CD4-positive, alpha-beta T cell treated with Interleukin-12 subunit alpha and Interleukin-12 subunit beta, for 1 hour (primary cell): ENCODE results near the gene SLC24A1.

Experiments used
- DNase-seq: peaks from one replicate; pipeline ENCODE4 v3.0.0-alpha.2; 2020

SLC24A1 gene

GRCh38 chr15:65653801-65654521 is 32.2 kb downstream of the SLC24A1 start:
- no peak for DNase-seq

GRCh38 chr15:65655026-65655425 is 33.3 kb downstream of the SLC24A1 start:
- no peak for DNase-seq

- no peak for DNase-seq
Observed at GRCh38 chr15:65655457-65655856, 33.7 kb downstream of the SLC24A1 start.

- no peak for DNase-seq
Observed at GRCh38 chr15:65659502-65660052, 37.8 kb downstream of the SLC24A1 start.

GRCh38 chr15:65660927-65661326 is 39.2 kb downstream of the SLC24A1 start:
- DNase-seq: no peak

GRCh38 chr15:65663521-65663920 is 41.8 kb downstream of the SLC24A1 start:
- DNase-seq: no peak

GRCh38 chr15:65666257-65666656 is 44.5 kb downstream of the SLC24A1 start:
- no peak for DNase-seq

GRCh38 chr15:65675551-65675950 is 53.8 kb downstream of the SLC24A1 start:
- DNase-seq: no peak

- no peak for DNase-seq
Observed at GRCh38 chr15:65676123-65676522, 54.4 kb downstream of the SLC24A1 start.

GRCh38 chr15:65680544-65680943 is 58.8 kb downstream of the SLC24A1 start:
- DNase-seq: no peak

GRCh38 chr15:65682404-65682911 is 60.7 kb downstream of the SLC24A1 start:
- no peak for DNase-seq

GRCh38 chr15:65688462-65688861 is 66.7 kb downstream of the SLC24A1 start:
- DNase-seq: no peak

GRCh38 chr15:65690173-65690572 is 68.4 kb downstream of the SLC24A1 start:
- no peak for DNase-seq

- no peak for DNase-seq
Observed at GRCh38 chr15:65690778-65691177, 69.0 kb downstream of the SLC24A1 start.

GRCh38 chr15:65695081-65695480 is 73.3 kb downstream of the SLC24A1 start:
- DNase-seq: no peak
